HG03558 (cell line): Measurements from ENCODE around the gene CCL15.
"Not testable (repeated sequence)": the region's sequence is repeated elsewhere in the genome, so short reads cannot be mapped to it uniquely, and the experiment has no call there.

ENCODE experiments used
- ATAC-seq: cut with Tn5 transposase; IDR thresholded peaks from one replicate; pipeline ENCODE4 v1.9.1; 2021; ENCODE audit warnings: moderate number of reproducible peaks; ENCODE audit not compliant: unreplicated experiment; ENCODE audit errors: extremely low read depth

Gene CCL15

DNA sequence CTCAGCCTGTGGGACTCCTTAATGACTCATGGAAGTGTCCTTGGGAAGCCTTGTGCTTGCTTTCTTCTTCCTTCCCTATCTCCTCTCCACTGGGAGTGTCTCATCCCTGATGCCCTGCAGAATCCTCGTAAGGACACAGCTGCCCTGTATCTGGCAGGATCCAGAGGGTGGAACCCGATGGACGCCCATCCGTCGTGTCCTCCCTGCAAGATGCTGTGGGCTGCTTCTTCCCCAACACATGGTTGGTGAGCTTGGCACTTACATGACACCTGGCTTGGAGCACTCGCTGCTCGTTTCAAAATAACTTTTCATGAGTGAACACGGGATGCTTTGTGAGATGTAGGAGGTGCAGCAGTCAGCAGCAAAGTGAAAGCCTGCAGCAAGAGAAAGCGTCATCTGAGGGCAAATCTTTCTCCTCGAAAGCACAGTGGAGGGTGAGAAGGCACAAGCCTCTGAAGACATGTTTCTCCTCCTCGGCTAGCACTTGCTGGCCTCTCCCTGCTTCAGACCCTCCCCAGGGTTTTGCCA lies 3.3 kb downstream of the CCL15 start:
- ATAC-seq = no peak

DNA sequence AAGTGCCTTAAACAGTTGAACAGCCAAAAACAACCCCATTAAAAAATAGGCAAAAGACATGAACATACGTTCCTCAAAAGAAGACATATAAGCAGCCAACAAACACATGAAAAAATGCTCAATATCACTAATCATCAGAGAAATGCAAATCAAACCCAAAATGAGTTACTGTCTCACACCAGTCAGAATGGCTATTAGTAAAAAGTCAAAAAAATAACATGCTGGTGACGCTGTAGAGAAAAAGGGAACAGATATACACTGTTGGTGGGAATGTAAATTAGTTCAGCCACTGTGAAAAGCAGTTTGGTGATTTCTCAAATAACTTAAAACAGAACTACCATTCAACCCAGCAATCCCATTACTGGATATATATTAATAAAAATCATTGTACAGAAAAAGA lies 6.0 kb downstream of the CCL15 start:
- not testable (repeated sequence) for ATAC-seq

DNA sequence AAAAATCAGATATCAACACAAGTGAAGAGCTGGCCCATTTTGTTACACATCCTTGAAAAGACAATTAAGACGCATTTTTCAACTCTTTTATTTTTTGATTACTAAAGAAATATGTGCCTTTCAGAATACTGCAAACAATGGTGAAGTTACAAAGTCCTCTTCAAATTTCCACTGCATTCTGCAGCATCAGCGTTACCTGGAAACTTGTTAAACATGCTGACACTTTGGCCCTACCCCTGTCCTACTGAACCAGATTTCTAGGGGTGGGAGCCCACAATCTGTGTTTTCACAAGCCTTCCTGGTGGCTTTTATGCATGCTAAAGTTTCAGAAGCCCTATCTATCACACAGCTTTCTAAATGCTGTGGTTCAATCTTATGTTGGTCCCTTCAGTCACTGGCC lies 10.3 kb downstream of the CCL15 start:
- no peak for ATAC-seq

DNA sequence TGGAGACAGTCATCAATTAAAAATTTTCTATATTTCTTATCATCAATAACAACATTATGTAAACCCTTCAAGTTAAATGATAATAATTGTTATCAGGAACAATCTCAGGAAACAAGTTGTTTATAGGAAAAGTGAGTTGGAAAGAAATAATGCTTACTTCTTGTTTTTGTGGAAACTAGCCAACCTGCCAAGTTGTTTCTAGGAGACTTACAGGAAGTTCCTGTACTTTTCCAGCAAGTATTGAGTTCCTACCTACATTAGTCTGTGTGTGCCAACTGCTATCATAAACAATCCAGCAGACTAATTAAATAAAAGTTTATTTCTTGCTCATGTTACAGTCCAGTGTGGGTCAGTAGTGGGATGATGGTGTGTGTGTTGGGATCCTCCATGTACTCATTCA lies 13.2 kb downstream of the CCL15 start:
- no peak for ATAC-seq

DNA sequence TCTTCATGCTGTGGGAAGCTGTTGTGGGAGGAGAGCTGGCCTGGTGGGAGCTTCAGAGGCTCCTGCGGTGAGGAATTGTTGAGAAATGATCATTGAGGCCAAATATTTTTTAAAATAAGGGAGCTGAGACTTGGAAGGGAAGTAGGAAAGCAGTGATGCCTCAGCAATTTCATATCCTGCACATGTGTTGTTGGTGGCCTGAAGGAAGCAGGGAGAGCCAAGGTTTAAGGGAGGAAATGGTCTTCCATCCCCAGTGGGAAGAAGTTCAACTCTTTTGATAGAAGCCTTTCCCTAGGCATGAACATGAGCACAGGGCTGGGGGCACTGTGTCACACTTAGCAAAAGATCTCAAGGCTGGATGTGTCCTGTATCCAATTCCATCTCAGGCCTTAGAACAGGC lies 14.7 kb downstream of the CCL15 start, which contains the start of gene CCL14:
CCL14 (minus strand) TSS at position 87 of the 400 bp plus-strand sequence; CDS start at position 7, 80 bp downstream.
- ATAC-seq = no peak

DNA sequence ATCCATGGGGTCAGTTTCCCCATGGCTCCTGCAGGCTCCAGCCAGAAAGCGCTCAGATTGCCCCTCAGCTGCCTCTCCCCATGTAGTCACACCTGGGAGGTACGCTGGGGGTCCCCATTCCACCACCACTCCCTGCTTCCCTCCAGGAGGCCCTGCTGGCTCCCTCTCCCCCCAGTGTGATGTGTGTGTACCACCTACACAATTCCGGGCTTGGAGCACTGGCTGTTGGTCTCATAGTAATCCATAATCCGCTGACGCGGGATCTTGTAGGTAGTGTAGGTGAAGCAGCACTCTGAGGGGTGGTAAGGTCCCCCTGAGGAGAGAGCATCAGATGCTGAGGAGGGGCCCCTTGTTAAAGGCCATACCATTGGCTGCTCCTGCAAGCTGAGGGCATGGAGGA lies 17.2 kb downstream of the CCL15 start:
- no peak for ATAC-seq

DNA sequence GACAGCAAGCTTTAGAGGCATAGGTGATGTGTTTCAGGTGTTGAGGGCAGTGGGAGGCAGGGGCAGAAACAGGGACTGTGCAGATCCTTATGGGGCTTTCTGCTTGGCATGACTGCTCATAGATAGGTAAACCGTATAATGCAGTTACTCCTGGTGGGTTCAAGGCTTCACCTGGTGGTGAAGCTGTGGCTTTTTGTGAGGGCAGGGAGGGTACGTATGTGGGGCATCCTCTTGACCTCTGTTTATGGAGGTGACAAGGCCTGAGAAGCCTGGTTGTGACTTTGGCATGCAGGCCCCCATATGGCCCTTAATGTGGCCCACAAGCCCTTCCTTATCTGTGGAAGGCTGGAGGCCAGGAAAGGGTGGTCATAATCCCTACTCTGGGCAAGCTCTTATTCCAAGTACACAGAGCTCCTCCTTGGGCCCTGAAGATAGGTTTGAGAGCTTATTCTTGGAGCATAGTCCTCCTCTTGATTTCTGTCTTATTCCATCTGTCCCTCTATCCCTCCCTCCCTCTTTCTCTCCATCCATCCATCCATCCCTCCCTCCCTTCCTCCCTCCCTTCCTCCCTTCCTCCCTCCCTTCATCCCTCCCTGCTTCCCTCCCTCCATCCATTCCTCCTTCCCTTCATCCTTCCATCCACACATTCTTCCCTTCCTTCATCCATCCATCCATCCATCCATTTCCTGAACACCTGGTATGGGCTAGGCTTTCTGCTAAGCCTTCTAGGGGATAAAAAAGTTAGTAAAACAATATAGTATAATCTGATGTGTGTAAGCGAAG lies 18.8 kb downstream of the CCL15 start:
- no peak for ATAC-seq

DNA sequence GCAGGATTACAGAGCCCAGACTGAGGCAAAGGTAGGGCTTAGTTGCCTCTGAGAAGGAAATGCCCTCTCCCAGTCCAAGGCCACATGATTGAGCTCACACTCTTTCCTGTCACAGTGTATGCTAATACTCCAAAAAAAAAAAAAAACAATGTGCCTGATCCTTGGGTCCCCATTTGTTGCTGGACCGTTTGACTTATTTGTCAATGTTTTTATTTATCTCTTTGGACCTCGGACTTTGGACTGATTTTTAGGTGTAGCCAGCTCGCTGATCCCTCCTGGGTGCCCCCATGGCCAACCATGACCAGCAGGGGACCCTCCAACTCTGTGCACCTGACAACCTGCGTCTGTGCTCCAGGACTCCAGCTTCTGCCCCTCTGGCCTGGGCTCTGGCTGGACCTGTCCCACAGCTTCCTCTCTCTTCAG lies 19.4 kb downstream of the CCL15 start:
- ATAC-seq = no peak

DNA sequence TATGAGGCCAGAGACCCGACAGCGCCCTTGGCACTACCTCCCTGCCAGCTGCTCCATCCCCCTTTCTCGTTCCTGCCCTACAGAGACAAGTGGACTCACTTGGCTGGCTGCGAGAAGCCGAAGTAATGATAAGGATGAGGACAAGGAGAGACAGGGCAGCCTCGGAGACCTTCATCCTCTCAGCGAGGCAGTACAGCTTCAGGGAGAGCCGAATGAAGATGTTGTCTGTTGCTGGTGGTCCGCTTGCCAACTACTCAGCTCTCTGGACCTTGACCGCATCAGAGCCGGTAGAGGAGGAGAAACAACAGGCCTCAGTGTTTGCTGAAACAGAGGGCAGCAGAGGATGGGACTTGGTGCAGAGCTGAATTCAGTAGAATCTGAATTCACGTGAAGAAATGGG lies 20.1 kb downstream of the CCL15 start, which contains the start of gene CCL16:
CCL16 (minus strand) TSS at position 252 of the 400 bp plus-strand sequence; CDS start at position 175, 77 bp downstream.
- ATAC-seq = no peak

DNA sequence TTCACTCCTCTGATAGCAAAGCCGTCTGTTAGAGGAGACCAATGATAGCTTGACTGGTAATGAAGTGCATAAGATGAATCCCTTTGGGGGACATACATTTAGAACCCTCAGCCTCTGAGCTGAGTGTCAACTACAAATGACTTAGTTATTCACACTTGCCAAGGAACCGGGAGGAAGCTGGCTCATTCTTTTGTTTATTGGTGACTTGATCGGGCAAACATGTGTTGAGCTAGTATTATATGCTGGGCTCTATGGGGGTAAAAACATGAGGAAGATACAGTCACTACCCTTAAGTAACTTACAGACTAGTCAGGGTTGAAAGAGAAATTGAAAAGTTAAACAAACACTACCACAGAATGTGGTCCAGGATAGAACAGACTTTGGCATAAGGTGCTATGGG lies 23.0 kb downstream of the CCL15 start:
- no peak for ATAC-seq

DNA sequence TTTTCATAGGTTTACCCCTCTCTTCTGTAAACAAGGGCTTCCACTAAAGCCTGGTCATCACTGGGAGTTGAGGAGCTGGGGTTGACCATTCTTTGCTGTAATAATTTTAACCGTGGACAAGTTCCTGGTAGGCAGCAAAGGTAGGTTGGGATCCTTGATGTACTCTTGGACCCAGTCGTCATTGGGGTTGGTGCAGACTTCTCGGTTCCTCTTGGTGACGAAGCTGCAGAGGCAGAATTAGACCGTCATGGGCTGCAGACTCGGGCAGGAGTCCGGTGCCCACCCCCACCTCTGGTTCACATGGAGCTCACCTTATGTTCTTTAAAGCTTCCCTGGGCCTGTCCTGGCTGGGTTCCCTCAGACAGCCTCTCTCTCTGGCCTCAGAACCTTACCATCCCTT lies 23.8 kb downstream of the CCL15 start:
- ATAC-seq = no peak

DNA sequence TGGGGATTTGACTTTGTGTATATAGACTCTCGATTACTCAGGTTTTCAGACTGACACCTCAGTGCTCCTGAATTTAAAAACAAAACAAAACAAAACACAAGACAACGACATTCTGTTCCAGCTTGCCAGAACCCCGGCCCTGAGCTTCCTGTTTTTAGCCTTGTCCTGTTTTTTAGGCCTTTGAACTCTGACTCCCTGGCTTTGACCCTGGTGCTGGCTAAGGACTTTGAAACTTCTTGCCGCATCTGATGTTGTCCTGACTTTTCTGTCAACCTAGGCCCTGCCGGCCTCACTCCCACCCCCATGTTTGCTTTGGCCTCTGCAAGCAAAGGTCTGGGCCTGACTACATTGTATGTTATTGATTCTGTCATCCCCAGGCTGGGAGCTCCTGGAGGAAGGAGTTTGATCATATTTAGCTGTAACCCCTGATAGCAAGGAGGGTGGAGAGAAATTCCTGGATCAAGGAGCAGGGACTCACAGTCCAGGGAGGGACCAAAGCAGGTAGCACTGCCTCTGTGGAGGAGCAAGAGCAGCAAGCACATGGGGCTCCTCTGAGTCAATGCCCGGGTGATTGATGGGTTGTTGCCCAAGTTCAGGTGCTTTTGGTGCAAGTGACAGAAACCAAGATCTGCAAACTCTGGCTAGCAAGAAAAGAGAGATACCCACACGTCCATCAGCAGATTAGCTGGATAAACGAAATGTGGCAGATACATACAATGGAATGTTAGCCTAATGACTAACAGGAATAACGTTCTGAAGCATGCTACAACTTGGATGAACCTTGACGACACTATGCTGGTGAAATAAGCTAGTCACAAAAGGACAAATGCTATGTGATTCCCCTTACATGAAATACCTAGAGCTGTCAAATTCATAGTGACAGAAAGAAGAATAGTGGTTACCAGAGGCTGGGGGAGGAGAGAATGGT lies 27.8 kb downstream of the CCL15 start:
- ATAC-seq = no peak

DNA sequence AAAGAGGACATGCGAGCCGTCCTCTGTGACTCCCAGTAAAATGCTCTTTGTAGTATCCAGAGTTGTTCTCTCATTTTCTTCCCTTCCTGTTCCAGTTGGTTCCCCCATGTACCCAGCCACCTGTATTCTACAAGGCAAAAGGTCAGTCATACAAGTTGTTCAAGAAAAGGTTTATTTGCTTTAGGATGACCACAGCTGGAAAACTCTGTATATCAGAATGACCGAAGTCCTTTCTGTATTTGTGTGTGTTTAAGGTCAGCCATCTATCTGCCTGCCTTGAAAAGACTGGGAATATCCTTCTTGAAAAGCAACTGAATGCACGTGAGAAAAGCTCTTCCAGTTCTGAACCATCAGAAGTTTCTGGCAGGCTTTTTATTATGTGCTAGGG lies 28.4 kb downstream of the CCL15 start:
- ATAC-seq = no peak

DNA sequence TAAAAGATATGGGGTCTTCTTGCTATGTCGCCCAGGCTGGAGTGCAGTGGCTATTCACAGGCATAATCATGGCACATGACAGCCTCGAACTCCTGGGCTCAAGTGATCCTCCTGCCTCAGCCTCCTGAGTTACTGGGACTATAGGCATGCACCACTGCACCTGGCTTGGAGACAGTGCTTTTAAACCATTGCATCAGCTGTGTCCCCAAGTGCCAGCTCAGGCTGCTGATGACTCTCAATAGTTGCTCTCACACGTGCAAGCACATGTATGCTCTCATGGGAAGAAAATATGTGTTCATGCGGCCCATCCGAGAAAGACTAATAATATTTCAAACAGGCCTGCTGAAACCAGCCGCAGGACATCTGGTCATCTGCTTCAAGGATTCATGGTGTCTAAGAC lies 28.8 kb downstream of the CCL15 start:
- no peak for ATAC-seq

DNA sequence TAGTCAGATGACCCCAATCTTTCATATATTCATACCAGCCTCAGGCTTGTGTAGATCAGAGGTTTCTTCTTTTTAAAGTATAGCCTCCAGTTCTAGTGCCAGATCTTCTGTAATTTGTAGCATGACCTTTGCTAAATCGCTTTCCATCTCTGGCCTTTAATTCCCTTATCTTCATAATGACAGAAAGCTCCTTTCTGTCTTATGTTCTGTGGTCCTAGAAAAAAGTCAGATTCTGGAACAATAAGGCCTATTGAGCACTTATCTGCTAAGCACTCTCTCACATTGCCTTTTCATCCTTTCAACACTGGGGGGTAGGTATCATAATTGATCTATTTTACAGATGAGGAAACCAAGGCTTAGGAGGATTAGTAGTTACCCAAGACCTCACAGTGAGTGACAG lies 29.3 kb downstream of the CCL15 start:
- no peak for ATAC-seq

DNA sequence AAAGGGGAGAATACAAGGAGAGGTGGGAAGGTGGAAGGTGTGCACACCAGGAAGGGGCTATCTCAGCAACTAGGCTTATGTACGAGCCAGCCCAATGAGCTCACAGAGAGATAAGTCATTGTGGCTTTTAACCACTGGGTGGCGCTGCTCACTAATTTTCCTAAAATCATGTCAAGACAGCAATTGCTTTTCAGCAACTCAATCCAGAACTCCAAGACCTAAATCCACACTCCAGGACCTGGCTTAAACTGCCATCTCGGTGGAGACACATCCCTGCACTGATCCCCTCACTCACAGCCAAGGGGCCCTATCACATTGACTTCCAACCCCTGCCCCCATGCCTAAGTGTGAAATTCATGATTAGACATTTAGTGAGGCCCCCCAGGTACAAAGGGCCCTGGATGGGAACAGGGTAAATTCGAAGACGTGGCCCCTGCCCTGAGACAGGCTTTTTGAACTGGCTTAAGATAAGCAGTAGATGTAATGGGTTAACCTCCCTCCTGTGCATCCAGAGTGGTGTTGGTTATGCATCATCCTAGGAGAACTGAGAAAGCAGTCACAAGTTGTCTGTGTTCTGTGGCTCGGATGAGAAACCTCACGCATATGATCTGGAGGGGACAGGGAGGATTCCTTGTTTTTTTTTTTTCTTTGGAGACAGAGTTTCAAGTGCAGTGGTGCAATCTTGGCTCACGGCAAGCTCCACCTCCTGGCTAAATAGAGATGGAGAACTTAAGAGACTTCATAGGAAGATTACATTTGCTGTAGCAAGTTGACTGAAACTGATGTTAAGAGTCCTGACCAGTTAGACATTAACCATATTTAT lies 31.6 kb downstream of the CCL15 start:
- ATAC-seq = no peak

DNA sequence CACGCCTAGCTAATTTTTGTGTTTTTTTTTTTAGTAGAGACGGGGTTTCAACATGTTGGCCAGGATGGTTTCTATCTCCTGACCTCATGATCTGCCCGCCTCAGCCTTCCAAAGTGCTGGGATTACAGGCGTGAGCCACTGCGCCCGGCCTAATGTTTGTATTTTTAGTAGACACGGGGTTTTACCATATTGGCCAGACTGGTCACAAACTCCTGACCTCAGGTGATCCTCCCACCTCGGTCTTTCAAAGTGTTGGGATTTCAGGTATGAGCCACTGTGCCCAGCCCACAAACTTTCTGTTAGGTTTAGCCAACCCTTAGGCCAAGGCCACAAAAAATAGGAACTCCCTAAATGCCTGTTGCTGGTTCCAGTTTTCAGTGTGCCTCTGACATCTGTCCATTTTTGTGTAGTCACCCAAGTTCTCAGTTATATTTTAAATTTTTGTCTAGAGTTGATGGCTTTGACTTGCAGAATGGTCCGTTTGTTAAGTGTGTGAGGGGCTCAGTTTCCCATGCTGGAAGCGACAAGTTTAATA lies 32.8 kb downstream of the CCL15 start:
- no peak for ATAC-seq

DNA sequence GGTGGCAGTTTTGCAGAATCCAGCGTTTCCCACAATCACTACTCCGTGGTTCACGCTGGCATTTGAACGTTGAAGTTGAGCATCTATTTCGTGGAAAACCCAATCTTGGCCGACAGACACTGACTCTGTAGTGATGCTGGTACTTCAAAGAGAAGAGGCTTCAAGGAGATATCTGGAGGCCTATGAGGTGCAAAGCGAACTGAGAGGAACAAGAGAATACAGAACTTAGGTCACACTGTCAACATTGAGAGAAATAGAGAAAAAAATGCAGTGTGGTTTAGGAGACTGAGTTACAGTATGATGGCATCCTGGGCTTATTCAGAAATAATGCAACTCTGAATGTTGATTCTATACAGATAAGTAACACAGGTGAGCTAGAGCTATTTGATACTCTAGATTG lies 36.1 kb downstream of the CCL15 start:
- no peak for ATAC-seq

DNA sequence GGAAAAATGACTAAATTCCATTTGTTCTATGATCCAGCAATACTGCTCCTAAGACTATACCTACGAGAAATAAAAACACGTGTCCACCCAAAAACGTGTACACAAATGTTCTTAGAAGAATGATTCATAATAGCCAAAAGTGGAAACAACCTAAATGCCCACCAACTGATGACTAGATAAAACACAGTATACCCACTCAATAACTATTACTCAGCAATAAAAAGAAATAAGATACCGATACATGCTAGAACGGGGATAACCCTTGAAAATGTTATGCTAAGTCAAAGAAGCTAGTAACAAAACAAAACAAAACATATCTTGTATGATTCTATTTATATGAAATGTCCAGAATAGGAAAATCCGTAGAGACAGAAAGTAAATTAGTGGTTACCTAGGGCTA lies 37.7 kb downstream of the CCL15 start:
- no peak for ATAC-seq

DNA sequence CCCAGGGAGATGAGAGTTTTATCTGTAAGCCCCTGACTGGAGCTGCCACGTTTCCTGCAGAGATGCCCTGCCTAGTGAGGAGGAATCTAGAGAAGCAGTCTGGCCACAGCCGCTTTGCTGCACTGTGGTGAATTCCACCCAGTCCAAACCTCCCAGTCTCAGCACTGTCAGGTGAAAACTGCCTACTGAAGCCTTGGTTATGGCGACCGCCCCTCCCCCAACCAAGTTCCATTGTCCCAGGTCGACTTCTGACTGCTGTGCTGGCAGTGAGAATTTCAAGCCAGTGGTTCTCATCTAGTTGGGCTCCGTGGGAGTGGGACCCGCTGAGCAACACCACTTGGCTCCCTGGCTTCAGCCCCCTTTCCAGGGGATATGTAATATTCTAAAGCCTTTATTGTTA lies 47.6 kb downstream of the CCL15 start:
- no peak for ATAC-seq
